GM19467 (cell line): ENCODE data around the gene COLEC12.

Experiments
- ATAC-seq: cut with Tn5 transposase; IDR thresholded peaks from one replicate; pipeline ENCODE4 v1.9.1; 2021; ENCODE audit warnings: mild to moderate bottlenecking, moderate library complexity; ENCODE audit not compliant: unreplicated experiment

Gene COLEC12

GRCh38 chr18:506801-507200 is 6.3 kb upstream of the COLEC12 start:
- ATAC-seq: no peak

- ATAC-seq: no peak
Measured at GRCh38 chr18:506264-506663, 5.8 kb upstream of the COLEC12 start.

GRCh38 chr18:505483-506122 is 5.1 kb upstream of the COLEC12 start:
- peak; percentile 94 for ATAC-seq

GRCh38 chr18:501406-501714 is 859 bp upstream of the COLEC12 start:
- no peak for ATAC-seq

- ATAC-seq: no peak
Measured at GRCh38 chr18:499776-500631, 497 bp downstream of the COLEC12 start.

GRCh38 chr18:498931-499775 is 1.3 kb downstream of the COLEC12 start:
- ATAC-seq: no peak

- ATAC-seq: no peak
Measured at GRCh38 chr18:497688-498087, 2.8 kb downstream of the COLEC12 start.

- no peak for ATAC-seq
Measured at GRCh38 chr18:495452-495851, 5.0 kb downstream of the COLEC12 start.

GRCh38 chr18:495017-495416 is 5.5 kb downstream of the COLEC12 start:
- ATAC-seq: no peak

GRCh38 chr18:493986-494983 is 6.2 kb downstream of the COLEC12 start:
- no peak for ATAC-seq

- ATAC-seq: no peak
Measured at GRCh38 chr18:492451-492850, 8.1 kb downstream of the COLEC12 start.

- no peak for ATAC-seq
Measured at GRCh38 chr18:490624-491023, 9.9 kb downstream of the COLEC12 start.

GRCh38 chr18:490024-490366 is 10.5 kb downstream of the COLEC12 start:
- ATAC-seq: no peak

- ATAC-seq: no peak
Measured at GRCh38 chr18:489244-490023, 11.1 kb downstream of the COLEC12 start.

- no peak for ATAC-seq
Measured at GRCh38 chr18:486929-487740, 13.4 kb downstream of the COLEC12 start.

GRCh38 chr18:484749-485464 is 15.6 kb downstream of the COLEC12 start:
- ATAC-seq: peak; percentile 73

- ATAC-seq: no peak
Measured at GRCh38 chr18:478681-479080, 21.8 kb downstream of the COLEC12 start.

- no peak for ATAC-seq
Measured at GRCh38 chr18:477565-477964, 22.9 kb downstream of the COLEC12 start.
